ENCODE results near the gene SDC4. TPM values are rescaled to one million over a fixed set of nuclear protein-coding genes. Genes with fewer than 3 reads are reported as not detected.

Gene SDC4
- total and polyA plus RNA-seq, 9 of the 15 experiments (the other 6 are each of a cell fraction or from before 2014, with no cell fraction given) = 2.1 to 10.7 (median 6.3) TPM

GRCh38 chr20:45306431-45306982 is 41.7 kb downstream of the SDC4 start, which contains the start of gene RBPJL (continued):
- TF ChIP-seq ZBTB33 (CRISPR knock-in tag; IDR thresholded peaks at IDR 0.05) (peak; percentile 30; the same call in 1 of the 2 replicates), NELFE (IDR thresholded peaks at IDR 0.05; ENCODE audit: insufficient read depth, insufficient read length) (no peak), ZNF23 (CRISPR knock-in tag; IDR thresholded peaks at IDR 0.05) (no peak), ESRRB (CRISPR knock-in tag; IDR thresholded peaks at IDR 0.05; ENCODE audit: borderline replicate concordance) (no peak), TFAP4 (CRISPR knock-in tag; IDR thresholded peaks at IDR 0.05; ENCODE audit: borderline replicate concordance) (no peak), CAMTA2 (CRISPR knock-in tag; conservative IDR thresholded peaks at IDR 0.05) (no peak), BRD9 (IDR thresholded peaks at IDR 0.05; ENCODE audit: low read depth, partially characterized antibody) (no peak), POLR2A (conservative IDR thresholded peaks at IDR 0.05) (no peak), CXXC5 (CRISPR knock-in tag; IDR thresholded peaks at IDR 0.05) (no peak; the same call in 1 of the 2 replicates), ARID4B (CRISPR knock-in tag; IDR thresholded peaks at IDR 0.05) (no peak), PHB2 (IDR thresholded peaks at IDR 0.05; ENCODE audit: low read depth) (no peak), MCM7 (IDR thresholded peaks at IDR 0.05) (no peak), WHSC1 (IDR thresholded peaks at IDR 0.05; ENCODE audit: low read length) (no peak), TAF15 (IDR thresholded peaks at IDR 0.05; ENCODE audit: low read depth, low read length) (no peak), TCF15 (CRISPR knock-in tag; IDR thresholded peaks at IDR 0.05) (no peak), CHCHD3 (CRISPR knock-in tag; IDR thresholded peaks at IDR 0.05) (no peak), ZC3H11A (IDR thresholded peaks at IDR 0.05; ENCODE audit: low read depth, low read length) (no peak), NFATC3 (IDR thresholded peaks at IDR 0.05) (no peak), RFX1 (IDR thresholded peaks at IDR 0.05) (no peak), RB1 (IDR thresholded peaks at IDR 0.05; ENCODE audit: low read depth) (peak; percentile 95), ARID3B (CRISPR knock-in tag; IDR thresholded peaks at IDR 0.05; ENCODE audit: borderline replicate concordance) (no peak), ESRRA (IDR thresholded peaks at IDR 0.05; ENCODE audit: borderline replicate concordance, low read depth) (peak; percentile 16; the same call in 1 of the 2 replicates)

Data from K562 (cell line).